ENCODE data around the gene RAD54L.
"Not testable (repeated sequence)": the region's sequence is repeated elsewhere in the genome, so short reads cannot be mapped to it uniquely, and the experiment has no call there.

RAD54L gene

DNA sequence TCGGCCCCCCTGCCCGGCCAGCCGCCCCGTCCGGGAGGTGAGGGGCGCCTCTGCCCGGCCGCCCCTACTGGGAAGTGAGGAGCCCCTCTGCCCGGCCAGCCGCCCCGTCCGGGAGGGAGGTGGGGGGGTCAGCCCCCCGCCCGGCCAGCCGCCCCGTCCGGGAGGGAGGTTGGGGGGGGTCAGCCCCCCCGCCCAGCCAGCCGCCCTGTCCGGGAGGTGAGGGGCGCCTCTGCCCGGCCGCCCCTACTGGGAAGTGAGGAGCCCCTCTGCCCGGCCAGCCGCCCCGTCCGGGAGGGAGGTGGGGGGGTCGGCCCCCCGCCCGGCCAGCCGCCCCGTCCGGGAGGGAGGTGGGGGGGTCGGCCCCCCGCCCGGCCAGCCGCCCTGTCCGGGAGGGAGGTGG lies 5.8 kb upstream of the RAD54L start:
- DNase-seq (ENCODE audit: low read depth) = not testable (repeated sequence)

DNA sequence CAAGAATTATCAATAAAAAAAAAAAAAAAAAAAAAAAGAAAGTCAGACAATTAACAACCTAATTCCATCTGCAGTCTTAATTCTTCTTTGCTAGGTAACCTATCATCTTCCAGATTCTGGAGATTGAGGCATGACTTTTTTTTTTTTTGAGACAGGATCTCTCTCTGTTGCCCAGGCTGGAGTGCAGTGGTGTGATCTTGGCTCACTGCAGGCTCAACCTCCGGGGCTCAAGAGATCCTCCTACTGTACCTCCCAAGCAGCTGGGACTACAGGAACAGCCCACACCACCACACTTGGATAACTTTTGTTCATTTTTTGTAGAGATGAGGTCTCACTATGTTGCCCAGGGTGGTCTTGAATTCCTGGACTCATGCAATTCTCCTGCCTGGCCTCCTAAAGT lies 4.6 kb upstream of the RAD54L start:
- no peak for DNase-seq (ENCODE audit: low read depth)

DNA sequence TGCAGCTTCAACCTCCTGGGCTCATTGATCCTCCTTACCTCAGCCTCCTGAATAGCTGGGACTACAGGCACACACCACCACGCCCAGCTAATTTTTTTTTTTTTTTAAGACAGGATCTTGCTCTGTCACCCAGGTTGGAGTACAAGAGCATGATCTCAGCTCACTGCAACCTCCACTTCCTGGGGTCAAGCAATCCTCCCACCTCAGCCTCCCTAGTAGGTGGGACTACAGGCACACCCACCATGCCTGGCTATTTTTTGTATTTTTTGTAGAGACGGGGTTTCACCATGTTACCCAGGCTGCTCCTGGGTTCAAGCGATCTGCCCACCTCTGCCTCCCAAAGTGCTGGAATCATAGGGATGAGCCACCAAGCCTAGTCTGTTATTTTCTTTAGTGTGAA lies 3.7 kb upstream of the RAD54L start:
- DNase-seq (ENCODE audit: low read depth) = not testable (repeated sequence)

DNA sequence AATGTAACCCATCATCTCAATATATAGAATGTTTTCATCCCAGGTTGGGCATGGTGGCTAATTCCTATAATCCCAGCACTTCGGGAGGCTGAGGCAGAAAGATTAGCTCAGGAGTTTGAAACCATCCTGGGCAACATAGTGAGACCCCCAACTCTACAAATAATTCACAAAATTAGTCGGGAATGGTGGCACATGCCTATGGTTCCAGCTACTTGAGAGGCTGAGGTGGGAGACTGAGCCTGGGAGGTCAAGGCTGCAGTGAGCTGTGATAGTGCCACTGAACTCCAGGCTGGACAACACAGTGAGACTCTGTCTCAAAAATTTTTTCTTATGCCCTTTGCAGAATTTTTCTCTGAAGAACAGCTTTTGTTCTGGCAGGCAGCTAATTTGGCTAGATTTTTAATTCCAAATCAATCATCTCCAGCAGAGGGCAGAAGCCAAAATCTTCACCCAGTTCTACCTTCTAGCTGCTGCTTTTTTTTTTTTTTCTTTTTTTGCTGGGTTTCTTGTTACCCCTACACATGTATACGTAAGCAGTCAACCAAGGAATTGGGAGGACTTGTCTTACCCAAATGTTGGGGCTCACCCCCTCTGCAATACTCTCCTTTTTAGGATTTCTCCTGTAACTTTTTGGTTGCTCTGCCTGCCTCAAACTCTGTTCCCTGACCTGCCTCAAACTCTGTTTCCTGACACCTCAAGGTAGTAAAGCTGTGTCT lies 2.7 kb upstream of the RAD54L start:
- DNase-seq (ENCODE audit: low read depth) = no peak

DNA sequence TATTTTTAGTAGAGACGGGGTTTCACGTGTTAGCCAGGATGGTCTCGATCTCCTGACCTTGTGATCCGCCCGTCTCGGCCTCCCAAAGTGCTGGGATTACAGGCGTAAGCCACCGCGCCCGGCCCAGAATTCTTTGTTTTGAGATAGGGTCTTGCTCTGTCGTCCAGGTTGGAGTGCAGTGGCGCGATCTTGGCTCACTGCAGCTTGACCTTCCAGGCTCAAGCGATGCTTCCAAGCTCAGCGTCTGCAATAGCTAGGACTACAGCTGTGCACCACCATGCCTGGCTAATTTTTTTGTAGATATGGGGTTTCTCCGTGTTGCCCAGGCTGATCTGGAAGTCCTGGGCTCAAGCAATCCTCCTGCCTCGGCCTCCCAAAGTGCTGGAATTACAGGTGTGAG lies 1.4 kb upstream of the RAD54L start:
- DNase-seq (ENCODE audit: low read depth) = not testable (repeated sequence)

DNA sequence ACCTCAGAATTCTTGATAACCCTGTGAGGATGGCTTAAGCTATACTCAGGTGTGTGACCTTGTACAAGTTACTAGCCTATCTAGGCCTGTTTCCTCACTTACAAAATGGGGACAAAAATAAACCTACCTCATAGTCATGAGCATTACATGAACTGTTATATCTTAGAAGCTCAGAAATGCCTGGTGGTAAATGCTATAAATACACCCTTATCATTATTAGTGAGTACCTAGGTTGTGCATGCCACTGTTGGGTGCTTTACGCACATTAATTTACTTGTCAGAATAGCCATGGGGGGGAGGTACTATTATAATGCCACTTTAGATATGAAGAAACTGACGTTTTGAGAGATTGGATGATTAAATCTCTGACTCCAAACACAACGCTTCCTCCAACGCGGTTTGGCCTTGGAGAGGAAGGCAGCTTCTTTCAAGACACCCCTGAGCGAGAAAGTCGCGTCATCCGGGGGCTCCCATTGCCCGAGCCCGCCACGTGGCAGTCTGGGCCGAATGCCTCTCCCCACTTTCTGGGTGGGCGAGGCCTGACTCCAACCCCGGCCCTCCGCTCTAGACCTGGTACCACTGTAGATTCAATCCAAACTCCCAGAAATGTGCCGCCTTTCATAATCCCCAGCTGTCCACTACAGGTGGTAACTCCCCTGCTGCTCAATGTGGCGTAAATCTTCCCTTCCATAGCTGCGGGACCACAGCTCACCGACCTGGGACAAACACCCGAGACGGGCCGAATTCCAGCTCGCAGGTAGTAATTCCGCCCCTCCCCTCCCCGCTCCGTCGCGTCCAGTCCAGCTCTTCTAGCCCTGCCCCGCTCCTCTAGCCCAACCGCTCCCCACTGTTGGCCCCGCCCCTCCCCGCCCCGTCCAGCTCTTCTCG lies 771 bp upstream of the RAD54L start:
- DNase-seq (ENCODE audit: low read depth) = peak; percentile 50

DNA sequence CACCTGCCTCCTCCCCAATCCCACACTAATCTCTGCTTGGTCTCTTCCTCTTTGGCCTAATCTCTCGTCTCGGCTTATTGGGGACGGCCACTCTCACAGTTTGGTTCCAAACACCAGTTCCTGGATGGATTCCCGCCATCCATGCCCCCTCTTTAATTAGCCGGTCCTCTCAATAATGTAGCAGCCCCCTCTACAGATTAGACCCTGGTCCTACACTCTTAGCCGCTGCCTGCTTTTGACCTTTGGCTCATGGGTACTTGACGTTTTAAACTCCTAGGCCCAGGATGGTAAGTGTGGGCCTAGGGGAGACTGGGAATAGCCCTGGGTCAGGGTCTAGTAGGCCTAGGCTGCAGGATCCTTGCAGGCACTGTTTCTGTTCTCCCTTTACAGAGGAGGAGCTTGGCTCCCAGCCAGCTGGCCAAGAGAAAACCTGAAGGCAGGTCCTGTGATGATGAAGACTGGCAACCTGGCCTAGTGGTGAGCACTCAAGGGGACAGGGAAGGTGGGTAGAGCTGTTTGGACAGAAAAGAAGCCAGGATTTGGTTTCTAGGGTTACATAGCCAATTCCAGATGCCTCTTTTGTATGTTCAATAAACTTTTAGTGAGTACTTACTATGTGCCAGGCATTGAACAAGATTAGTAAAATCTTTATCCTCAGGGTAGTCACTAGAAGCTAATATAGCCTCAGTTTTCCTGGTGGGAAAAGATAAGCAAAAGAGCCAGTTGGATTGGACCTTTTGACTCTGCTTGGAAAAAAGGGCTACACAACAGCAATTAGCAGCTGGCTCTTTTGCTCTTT lies 758 bp downstream of the RAD54L start:
- DNase-seq (ENCODE audit: low read depth) = no peak

DNA sequence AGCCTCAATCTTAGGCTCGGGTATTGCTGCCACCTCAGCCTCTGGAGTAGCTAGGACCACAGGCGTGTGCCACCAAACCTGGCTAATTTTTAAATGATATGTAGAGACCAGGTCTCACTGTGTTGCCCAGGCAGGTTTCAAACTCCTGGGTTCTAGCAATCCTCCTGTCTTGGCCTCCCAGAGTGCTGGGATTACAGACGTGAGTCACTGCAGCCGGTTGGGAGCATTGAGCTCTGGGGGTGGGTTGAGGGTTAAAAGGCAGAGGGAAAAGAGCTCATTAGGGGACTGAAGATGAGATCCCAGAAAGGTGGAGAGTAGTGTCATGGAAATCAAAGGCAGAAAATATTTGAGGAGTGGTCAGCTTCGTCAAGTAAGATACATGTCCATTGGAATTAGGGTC lies 7.1 kb downstream of the RAD54L start:
- DNase-seq (ENCODE audit: low read depth) = no peak

DNA sequence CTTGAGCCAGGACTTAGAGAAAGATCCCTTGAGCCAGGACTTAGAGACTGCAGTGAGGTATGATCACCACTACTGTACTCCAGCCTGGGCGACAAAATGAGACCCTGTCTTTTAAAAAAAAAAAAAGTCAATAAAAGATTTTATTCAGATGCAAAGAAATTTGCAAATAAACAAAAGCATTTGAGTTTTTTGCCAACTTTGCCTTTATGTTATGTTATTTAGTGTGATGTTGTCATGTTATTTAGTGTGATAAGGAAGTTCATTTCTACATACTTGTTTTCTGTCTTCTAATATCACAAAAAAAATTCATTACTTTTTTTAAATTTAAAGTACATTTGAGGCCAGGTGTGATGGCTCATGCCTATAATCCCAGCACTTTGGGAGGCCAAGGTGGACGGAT lies 9.0 kb downstream of the RAD54L start:
- DNase-seq (ENCODE audit: low read depth) = no peak

DNA sequence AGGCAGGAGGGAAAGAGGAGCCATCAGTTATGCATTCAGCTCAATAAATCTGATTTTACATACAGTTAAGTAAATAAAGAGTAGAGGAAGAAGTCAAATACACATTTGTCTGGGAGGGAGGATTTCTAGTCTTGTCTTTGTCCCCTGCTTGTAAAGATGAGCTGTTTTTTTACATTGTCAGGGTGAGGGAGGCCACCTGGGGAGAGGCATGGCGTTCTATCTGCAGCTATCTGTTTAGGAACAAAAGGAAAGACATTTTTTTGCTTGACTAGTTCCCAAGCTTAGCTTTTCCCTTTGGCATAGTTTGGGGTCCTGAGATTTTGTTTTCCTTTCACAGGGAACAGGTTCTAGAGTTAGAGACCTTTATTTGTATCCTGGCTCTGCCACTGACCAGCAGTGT lies 14.9 kb downstream of the RAD54L start:
- DNase-seq (ENCODE audit: low read depth) = no peak

DNA sequence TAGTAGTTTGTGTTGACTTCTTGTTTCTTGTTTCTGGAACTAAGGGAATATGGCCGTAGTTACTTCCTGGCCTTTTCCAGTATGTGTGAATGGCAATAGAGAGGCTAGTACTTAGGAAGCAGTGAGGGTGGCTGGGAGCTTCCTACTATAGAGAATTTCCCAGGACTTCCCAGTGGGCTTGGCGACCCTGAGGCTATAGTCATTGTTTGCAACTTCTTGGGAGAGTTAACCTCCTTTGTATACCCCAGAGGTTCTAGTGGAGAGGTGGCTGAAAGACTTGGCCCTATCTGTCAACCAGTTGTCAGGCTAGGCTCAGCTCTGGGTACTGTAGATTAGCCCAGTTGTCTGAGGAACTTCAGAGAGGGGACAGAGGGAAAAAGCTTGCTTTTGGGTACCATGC lies 15.6 kb downstream of the RAD54L start:
- no peak for DNase-seq (ENCODE audit: low read depth)

DNA sequence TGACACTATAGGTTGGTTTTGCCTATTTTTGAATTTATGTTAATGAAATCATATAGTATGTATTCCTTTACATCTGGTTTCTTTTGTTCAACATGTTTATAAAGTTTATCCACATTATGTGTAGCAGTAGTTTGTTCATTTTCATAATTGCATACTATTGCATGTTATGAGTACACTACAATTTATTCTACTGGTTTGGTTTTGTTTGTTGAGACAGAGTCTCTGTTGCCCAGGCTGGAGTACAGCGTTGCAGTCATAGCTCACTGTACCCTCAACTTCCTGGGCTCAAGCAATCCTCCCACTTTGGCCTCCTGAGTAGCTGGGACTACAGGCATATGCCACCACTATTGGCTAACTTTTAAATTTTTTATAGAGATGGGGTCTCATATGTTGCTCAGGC lies 21.0 kb downstream of the RAD54L start:
- no peak for DNase-seq (ENCODE audit: low read depth)

DNA sequence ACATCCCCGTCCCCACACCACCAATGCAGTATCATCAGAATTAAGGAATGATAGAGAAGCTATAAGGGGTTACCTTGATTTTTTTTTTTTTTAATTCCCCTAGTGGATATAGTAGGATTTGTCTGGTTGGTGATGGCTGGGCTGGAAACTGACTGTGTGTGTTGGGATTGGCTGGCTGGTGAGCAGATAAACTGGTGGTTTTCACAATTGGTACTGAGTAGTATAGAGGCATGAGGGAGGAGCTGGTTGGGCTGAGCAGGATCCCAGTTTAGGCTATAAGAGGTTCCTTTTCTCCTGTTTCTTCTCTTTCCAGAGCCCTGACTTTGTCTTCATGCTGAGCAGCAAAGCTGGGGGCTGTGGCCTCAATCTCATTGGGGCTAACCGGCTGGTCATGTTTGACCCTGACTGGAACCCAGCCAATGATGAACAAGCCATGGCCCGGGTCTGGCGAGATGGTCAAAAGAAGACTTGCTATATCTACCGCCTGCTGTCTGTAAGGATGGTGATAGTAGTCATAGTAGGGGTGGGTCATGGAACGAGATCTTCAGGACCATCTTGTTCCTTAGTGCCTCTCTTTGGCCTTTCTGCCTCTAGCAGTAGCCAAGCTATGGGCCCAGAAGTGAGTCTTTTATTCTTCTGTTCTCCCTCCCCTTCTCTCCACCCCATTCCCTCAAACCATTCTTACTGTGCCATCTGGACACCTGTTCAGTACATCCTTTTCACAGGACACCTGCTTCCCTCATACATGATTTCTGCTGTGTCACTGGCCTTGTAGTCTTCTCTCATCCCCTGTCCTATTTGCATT lies 26.9 kb downstream of the RAD54L start:
- DNase-seq (ENCODE audit: low read depth) = no peak

DNA sequence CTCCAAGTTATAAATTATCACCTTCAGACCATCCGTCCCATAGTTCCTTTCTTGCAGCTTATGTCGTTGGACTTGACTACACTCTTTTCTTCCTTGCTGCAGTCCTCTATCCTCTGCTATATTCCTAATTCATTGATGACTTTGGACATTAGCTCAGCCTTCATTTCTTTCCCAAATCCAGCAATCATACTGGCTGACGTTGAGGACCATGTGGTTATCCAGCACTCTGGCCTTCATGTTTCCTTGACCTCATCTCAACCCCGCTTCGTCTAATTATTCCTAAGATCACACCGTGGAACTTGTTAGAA lies 27.4 kb downstream of the RAD54L start:
- DNase-seq (ENCODE audit: low read depth) = no peak

DNA sequence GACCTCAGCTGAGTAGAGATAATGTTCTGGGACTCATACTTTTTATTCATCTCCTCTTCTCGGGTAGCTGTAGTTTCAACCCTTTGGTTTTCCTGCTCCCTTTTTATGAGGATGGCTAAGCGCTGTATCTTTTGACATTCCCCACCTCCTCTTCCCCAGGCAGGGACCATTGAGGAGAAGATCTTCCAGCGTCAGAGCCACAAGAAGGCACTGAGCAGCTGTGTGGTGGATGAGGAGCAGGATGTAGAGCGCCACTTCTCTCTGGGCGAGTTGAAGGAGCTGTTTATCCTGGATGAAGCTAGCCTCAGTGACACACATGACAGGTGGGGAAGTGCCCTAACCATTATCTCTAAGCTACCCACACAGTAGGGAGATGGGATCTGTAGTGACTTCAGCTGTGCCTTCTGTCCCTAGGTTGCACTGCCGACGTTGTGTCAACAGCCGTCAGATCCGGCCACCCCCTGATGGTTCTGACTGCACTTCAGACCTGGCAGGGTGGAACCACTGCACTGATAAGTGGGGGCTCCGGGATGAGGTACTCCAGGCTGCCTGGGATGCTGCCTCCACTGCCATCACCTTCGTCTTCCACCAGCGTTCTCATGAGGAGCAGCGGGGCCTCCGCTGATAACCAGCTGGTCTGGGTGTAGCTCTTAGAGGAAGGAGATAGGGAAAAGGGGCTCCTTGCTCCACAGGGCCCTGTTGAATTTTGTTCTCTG lies 30.3 kb downstream of the RAD54L start:
- no peak for DNase-seq (ENCODE audit: low read depth)

DNA sequence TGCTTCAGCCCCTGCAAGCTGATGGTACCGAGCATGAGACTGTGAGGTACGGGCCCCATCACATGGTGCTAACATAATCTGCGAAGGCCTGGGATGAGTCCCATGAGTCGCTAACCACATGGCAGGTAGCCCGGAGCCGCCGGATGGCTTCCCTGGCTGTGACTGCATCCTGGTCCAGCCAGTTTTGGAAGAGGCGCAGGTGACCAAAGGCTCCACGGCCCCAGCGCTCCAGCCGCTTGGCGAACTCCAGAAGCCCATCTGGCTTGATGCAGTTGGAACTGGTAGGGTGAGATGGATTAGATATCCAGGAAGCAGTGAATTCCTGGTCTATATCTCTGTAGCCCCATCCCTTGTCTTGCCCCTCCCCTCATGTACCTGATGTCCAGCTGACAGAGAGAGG lies 31.2 kb downstream of the RAD54L start:
- DNase-seq (ENCODE audit: low read depth) = no peak

DNA sequence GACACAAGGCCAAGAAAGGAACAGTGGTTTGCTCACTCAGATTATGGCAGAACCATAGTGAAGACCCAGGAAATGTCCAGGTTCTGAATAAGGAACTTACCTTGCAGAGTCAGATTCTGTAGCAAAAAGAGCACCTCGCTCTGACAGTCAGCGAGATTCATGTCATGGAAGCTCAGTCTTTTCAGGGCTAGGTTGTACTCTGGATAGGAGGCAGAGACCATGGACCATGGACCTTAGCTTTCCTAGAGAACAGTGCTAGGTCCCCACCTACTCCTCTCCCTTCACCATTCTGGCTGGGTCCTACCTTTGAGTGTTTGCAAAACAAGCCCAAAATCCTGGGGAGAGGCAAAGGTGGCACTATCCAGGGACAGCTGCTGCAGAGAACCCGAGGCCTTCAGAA lies 32.5 kb downstream of the RAD54L start:
- DNase-seq (ENCODE audit: low read depth) = no peak

DNA sequence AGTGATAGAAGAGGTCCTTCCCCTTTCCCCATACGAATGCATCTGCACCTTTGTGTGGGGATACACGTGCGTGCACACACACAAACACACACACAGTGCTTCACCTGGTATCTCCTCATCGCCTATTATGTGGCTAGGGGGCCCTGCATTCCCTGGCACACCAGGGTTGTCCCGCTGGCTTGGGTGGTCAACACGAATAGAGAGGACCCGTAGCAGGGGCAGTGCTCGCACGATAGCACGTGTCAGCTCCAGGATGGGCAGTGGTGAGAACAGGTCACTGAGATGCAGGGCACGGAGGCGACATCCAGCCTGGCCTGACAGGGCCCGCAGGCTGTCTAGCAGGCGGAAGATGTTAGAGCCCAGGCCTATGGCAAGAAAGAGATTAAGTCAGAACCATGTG lies 33.5 kb downstream of the RAD54L start:
- DNase-seq (ENCODE audit: low read depth) = no peak

DNA sequence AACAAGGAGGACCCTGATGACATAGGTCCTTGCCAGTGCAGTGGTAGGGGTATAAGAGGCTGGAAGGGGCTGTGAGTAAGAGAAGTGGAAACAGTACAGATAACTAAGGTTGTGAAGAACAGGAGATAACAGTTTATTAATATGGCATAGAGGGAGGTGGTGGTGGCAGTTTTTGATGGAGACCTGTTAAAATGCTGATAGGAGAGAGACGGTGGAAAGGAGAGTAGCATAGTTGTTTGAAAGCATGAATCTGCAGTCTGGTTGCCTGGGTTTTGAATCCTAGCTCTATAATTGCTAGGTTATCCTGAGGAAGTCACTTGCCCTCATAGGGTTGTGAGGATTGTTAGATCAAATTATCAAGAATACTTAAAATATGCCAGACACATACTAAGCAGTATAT lies 36.5 kb downstream of the RAD54L start:
- no peak for DNase-seq (ENCODE audit: low read depth)

DNA sequence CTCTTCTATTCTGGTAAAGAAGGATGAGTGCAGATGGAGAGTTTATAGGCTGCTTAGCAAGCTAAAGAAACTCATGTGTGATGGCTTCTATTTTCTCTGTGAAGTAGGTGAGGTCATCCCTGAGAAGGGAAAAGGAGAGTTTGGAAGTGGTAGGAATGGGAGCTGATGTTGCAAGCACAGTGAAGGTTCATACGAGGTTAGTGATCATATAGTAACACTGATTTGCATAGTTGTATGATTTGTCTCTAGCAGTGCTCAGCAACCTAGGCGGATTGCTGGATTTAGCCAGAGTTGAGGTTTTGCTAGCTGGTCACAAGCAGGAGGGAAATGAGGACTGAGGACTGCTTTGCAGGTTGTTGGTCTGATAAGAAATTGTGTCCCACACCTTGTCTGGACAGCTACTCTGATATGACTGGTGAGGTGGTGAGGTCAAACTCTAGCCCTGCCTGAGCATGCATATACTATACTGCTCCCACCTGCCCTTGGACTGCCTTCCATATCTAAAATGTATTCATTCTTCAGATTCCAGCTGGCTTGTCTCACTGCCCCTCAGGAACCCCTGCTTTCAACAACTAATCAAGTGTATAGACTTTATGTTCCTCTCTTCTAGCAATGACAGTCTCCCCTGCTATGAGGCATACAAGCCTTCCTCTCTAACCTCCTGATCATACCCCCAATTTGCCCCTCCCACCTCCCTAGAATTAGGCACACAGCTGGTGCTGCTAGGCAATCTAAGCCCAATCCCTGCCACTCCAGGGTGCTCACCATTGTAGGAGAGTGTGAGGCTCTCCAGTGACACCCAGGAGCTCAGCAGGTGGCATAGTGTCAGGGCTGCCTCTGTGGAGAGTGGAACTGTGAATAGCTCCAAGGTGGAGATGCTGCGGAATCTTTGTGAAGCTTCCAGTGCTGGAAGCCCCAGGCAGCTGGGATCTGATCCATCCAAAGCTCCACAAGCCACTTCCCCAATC lies 37.3 kb downstream of the RAD54L start:
- no peak for DNase-seq (ENCODE audit: low read depth)
